Medulla oblongata (tissue), 1 donor: ENCODE data around the gene CTNND2.
"Not testable (repeated sequence)": the region's sequence is repeated elsewhere in the genome, so short reads cannot be mapped to it uniquely, and the experiment has no call there.

ENCODE experiments used
- DNase-seq: peaks from one replicate; pipeline ENCODE4 v3.0.0-alpha.2; 2015; ENCODE audit errors: extremely low spot score

CTNND2 gene

DNA sequence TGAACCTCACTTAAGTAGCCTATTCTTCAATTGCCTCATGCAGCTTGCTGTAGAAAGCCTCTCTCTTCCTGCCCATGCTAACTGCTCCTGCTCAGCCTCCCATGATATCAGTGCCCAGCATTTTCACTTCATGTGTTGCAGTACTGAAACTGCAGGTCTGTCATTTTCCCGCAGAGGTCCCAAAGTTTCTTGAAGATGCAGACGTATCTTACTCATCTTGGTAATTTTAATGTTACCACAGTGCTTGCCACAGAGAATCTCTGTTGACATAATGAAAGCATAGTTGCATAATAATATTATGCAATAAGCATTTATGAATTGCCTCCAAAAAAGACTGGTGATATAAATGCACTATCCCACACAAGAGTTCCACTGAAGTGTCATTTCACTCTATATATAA is 582.1 kb downstream of the CTNND2 start:
- peak; percentile 15 for DNase-seq

GRCh38 chr5:11319836-11320580 is 584.2 kb downstream of the CTNND2 start:
- DNase-seq, result no peak

DNA sequence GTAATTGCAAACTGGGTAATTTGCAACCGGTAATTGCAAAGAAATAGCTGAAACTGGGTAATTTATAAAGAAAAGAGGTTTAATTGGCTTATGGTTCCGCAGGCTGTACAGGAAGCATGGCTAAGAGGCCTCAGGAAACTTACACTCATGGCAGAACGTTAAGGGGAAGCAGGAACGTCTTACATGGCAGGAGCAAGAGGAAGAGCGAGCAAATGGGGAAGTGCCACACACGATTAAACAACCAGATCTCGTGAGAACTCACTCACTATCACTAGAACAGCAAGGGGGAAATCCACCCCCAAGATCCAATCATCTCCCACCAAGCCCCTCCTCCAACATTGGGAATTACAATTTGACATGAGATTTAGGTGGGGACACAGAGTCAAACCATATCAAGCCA is 590.6 kb downstream of the CTNND2 start:
- not testable (repeated sequence) for DNase-seq

GRCh38 chr5:11311731-11312130 is 592.5 kb downstream of the CTNND2 start:
- no peak for DNase-seq

DNA sequence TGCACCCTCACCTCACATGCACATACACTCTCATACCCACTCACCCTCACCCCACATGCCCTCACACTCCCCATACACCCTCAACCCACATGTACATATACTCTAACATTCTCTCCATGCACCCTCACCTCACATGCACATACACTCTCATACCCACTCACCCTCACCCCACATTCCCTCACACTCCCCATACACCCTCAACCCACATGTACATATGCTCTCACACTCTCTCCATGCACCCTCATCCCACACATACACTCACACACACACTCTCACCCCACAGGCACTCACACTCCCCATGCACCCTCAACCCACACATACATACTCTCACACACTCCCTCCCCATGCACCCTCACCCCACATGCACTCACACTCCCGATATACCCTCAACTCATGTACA is 593.0 kb downstream of the CTNND2 start:
- DNase-seq, result no peak

DNA sequence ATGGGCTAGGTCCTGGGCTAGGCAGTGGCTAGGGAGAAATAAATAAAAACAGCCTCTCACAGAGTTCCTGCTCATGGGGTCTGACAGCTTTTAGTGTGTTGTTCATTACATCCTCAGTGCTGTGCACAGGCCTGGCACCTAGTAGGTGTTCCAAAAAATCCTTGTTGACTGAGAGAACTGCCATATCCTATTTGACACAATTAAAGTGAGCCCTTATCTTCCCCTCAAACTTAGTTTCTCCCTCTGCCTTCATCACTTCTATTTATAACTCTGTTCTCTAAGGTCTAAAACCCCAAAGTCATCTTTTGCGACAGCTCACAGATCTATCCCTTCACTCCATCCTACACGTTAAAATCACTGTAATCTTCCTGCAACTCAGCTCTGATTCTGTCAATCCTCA is 594.1 kb downstream of the CTNND2 start:
- DNase-seq, result no peak

DNA sequence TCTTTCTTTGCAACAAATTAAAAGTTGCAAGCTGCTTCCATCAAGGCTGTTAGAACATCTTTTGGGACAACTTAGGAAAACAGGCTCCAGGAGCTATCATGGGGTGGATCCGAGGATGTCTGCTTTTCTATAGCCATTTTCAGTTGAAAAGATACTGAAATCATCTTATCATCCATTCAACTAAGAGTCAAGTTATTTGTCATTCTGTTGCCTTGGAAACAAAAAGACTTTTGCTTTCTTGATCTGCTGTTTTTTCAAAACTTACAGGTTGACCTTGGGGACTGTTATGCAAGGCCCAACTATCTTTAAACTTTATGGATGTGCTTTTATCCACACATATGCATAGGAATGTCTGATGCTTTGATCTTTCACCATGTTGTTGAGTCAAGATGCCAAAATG is 597.9 kb downstream of the CTNND2 start:
- DNase-seq, result no peak

GRCh38 chr5:11305245-11305644 is 599.0 kb downstream of the CTNND2 start:
- DNase-seq, result no peak

DNA sequence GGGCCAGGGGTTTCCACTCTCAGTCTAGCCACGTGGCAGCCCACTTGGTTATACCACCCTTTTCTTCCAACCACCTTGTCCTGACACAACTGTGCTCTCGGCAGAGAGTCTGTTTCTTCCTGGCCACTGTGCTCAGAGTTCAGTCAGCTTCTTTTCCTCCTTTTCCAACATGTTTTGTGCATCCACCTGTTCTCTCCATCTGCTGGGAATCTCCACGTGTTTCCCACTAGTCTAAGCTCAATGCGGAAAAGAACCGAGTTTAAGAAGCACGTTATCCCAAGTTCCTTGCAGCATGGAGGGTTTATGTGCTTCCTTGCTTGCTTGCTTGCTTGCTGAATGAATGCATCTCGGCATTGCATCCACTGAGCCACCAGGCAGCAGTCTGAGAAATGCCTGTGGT is 599.6 kb downstream of the CTNND2 start:
- DNase-seq, result no peak

- peak; percentile 70 for DNase-seq
Observed at GRCh38 chr5:11302663-11303062, 601.6 kb downstream of the CTNND2 start.

GRCh38 chr5:11301171-11301570 is 603.1 kb downstream of the CTNND2 start:
- no peak for DNase-seq

GRCh38 chr5:11300736-11301135 is 603.5 kb downstream of the CTNND2 start:
- peak; percentile 67 for DNase-seq

- DNase-seq, result no peak
Observed at GRCh38 chr5:11298877-11299276, 605.4 kb downstream of the CTNND2 start.

DNA sequence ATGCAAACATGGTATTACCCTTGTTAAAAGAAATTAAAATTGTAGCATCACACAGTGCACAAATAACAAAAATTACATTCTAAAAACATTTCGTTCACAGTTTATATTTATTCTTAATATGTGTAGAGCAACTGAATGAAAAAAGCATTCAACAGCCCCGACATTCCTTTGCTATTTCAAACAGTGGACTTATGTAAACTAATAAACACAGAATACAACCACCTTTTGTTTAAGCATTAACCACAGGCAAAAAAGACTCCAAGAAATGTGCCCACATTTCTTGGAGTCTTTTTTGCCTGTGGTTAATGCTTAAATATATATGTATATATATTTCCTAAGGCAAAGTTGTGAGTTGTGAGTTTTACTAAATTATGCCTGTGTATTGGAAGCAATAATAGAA is 610.7 kb downstream of the CTNND2 start:
- no peak for DNase-seq

DNA sequence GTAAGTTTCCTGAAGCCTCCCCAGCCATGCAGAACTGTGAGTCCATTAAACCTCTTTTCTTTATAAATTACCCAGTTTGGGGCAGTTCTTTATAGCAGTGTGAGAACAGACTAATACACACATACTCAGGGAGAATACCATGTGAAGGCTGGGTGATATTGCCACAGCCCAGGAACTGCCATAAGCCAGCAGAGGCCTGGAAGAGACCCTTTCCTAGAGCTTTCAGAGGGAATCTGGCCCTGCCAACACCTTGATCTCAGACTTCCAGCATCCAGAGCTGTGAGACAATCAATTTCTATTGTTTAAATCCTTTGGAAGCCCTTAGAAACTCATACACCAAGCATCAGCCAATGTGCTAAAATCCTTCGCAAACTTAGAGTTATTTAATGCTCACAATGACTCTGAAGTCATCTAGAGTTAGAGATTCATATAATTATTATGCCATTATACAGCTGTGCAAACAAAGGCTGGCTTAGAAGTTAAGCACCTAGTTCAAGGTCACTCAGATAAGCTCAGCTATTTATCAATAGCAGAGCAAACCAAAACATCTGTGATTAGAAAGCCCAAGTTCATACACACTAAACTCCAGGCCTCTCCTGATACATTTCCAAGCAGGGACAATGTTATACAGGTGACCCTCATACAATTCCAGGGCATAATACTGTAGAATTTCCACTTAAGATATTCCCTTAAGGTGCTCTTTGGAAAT is 611.4 kb downstream of the CTNND2 start:
- DNase-seq, result no peak

- DNase-seq, result no peak
Observed at GRCh38 chr5:11289733-11290132, 614.5 kb downstream of the CTNND2 start.

GRCh38 chr5:11289208-11289607 is 615.0 kb downstream of the CTNND2 start:
- DNase-seq, result no peak

DNA sequence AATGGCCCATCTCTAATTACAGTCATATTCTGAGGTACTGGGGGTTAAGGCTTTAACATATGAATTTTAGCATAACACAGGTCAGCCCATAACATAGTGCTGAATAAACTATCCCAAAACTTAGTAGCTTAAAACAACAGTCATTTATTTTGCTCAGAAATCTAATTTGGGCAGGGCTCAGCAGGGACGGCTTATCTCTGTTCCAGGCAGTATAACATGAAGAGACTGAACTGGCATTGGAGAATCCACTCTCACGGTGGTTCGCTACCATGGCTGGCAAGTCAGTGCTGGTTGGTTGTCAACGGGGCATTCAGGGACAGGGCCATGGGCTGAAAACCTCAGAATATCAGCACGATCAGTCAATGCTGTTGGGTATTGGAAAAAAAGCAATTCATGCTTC is 622.4 kb downstream of the CTNND2 start:
- no peak for DNase-seq

DNA sequence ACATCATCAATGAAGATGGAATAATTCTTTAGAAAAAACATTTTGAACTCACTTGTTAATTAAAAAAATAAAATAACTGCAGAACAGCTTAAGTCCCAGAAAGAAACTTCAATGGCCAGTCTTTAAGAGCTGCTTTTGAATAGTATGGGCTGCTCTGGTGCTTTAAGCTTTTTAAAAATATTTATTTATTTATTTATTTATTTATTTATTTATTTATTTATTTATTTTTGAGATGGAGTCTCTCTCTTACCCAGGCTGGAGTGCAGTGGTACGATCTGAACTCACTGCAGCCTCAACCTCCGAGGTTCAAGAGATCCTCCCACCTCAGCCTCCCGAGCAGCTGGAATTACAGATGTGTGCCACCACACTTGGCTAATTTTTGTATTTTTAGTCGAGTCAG is 626.9 kb downstream of the CTNND2 start:
- no peak for DNase-seq

DNA sequence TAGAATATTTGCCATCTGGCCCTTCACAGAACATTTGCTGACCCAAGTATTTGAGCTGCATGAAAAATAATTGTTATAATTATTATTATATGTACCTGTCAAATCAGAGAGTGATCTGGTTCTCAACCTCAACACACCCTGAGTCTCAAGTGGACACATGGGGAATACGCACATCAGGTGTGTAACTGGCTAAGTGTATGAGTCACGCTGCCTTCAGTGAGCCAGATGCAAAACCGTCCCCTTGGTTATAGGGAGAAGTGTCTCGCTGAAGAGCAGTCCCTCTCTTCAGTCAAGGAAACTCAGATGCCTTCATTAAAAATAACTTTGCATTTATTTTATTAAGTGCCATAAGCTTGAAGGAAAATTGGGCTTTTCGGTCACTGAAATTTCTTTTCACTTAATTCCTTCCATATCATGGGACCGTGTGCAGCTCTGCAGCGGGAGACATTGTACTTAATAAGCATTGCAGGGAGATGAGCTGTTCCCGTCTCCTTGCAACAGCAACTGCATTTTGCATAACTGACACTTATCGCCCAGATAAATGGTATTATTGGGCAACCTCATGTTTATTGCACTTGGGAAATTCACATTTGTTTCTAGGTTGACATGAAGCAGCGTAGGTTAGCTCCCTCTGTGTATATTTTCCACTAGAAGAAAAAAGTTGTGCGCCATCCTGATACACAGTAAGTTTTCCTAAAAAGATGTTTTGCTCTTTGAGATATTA is 630.9 kb downstream of the CTNND2 start:
- peak; percentile 22 for DNase-seq

- DNase-seq, result no peak
Observed at GRCh38 chr5:11269515-11269914, 634.7 kb downstream of the CTNND2 start.

DNA sequence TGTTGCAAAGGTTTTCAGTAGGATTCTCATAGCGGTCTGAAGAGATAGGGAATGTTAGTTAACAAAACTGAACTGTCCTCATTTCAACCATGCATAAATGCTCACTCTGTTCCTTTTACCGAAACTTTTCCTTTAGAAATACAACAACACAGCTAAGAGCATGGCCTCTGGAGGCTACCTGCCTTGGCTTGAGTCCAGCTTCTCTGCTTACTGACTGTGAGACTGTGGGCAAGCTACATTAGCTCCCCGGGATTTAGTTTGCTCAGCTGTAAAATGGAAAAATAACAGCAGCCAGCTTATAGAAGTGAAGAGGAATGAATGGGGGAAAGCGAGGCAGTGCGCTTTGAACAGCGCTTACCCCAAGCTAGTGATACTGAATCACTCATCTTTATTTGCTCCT is 635.4 kb downstream of the CTNND2 start:
- DNase-seq, result no peak

GRCh38 chr5:11266331-11266730 is 637.9 kb downstream of the CTNND2 start:
- no peak for DNase-seq
